Kidney (tissue), 14 donors: ENCODE data around the gene SYN1. TPM values are rescaled to one million over a fixed set of nuclear protein-coding genes. Genes with fewer than 3 reads are reported as not detected.

Experiments used
- DNase-seq, 5 donors: peaks; one replicate each; pipeline ENCODE4 v3.0.0-alpha.2; 2013 to 2020
- FAIRE-seq: peaks from 2 replicates; lab custom pipeline; 2012; peaks lifted over from hg19 to GRCh38; lab: Jason Lieb, UNC
- H3K27ac ChIP-seq, 2 donors: one replicate each; pipeline ENCODE4 v1.7.0; 2013; ENCODE audit warnings: low read depth in 2 of 2, low read length in 2 of 2, inconsistent platforms in 1 of 2
- H3K27me3 ChIP-seq: one replicate; pipeline ENCODE4 v1.7.1; 2013; ENCODE audit warnings: low read length, inconsistent platforms; ENCODE audit not compliant: control insufficient read depth, insufficient read depth
- H3K36me3 ChIP-seq, 3 donors: one replicate each; pipeline versions ENCODE4 v1.7.0 to v1.7.1; 2013; ENCODE audit warnings: low read length in 3 of 3, control low read depth in 1 of 3, inconsistent platforms in 1 of 3; ENCODE audit not compliant: insufficient read depth in 3 of 3, control insufficient read depth in 2 of 3
- H3K4me1 ChIP-seq, 3 donors: one replicate each; pipeline versions ENCODE4 v1.7.0 to v1.7.1; 2013; ENCODE audit warnings: low read length in 3 of 3, inconsistent platforms in 1 of 3, low read depth in 1 of 3; ENCODE audit not compliant: control insufficient read depth in 2 of 3, insufficient read depth in 2 of 3
- H3K4me3 ChIP-seq, 3 donors: one replicate each; pipeline versions ENCODE4 v1.7.0 to v1.8.1; 2013; ENCODE audit warnings: low read length in 3 of 3, control low read depth in 1 of 3, inconsistent platforms in 1 of 3
- H3K9ac ChIP-seq, 3 donors: one replicate each; pipeline versions ENCODE4 v1.7.0 to v1.7.1; 2013; ENCODE audit warnings: low read length in 3 of 3, control low read depth in 1 of 3, inconsistent platforms in 1 of 3
- H3K9me3 ChIP-seq, 3 donors: one replicate each; pipeline versions ENCODE4 v1.7.0 to v1.7.1; 2013; ENCODE audit warnings: low read length in 3 of 3, control low read depth in 1 of 3, inconsistent platforms in 1 of 3; ENCODE audit not compliant: control insufficient read depth in 2 of 3, insufficient read depth in 1 of 3
- intact Hi-C: fragments of 100-400 bp; cut with DNase I; formaldehyde crosslinking; loops from one replicate; pipeline ENCODE4 v1.11.1; 2022
- polyA plus RNA-seq: library from polyadenylated mRNA; stranded (reverse); fragments of 350-450 nt; fragmentation: Illumina TruSeq; extraction: RNeasy Lipid Tissue Mini Kit (QIAGEN cat#74804); gene quantifications from one replicate; pipeline ENCODE4 v1.2.3, GENCODE V29; 2014; ENCODE audit warnings: low read depth, low replicate concordance; ENCODE audit not compliant: insufficient read depth
- total RNA-seq: library from RNA; stranded (reverse); fragmentation: NEBNext Ultra II Directional; extraction: Animal tissue kit (Norgen Biotek cat#: 25700); gene quantifications from one replicate; pipeline ENCODE4 v1.2.1, GENCODE V29; 2021
- TF ChIP-seq, protein P1 (sequence below): IDR thresholded peaks from 3 replicates; pipeline ENCODE4 v1.5.1; 2012; ENCODE audit warnings: mild to moderate bottlenecking, moderate library complexity, borderline replicate concordance; ENCODE audit not compliant: insufficient read depth; ENCODE audit errors: extremely low read depth
- donor health status: control.
- donor health status: control.
- donor health status: control.
- donor health status: control.
- donor health status: control.
- donor health status: DM: yes; HTN: yes; CAD: no.
- donor health status: Normal renal cell carcinoma (clear cell type).

The SYN1 gene
- total and polyA plus RNA-seq, 2 donors from 2014 or later = 0.85 to 0.88 TPM

DNA sequence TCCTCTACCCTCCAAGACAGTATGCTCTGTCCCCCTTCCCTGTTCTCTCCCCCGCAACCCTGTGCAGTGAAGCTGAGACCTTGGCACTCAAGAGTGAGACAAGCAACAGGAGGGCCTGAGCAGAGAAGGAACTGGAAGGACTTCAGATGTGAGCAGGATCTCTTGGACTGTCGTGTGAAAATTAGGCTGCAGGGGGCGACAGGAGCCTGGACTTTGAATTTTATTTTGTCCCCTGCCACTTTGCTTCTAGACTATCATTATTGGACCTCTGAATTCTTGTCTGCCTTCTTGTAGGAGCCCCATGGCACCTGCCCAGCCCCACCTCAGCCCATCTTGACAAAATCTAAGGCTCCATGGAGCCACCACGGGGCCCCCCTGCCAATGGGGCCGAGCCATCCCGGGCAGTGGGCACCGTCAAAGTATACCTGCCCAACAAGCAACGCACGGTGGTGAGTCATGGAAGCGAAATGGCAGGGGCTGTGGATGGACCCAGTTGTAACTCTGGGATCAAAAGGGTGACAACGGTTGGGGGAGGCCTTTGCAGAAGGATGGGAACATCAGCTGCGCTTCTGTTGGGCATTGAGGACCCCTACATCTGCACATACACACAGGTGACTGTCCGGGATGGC is 56.9 kb downstream of the SYN1 start:
- Histone ChIP-seq H3K36me3 (peaks cover 0 to 26% (median 9%) of the 10 kb centered on the region in 3 donors), H3K9ac (no peak overlapping the region), H3K27me3 (no peaks in the 10 kb centered on the region), H3K4me3 (no peak overlapping the region), H3K4me1 (no peaks in the 10 kb centered on the region), H3K9me3 (no peaks in the 10 kb centered on the region), H3K27ac (no peak overlapping the region)
- intact Hi-C loops = no loop called here
- TF ChIP-seq, protein P1, sequence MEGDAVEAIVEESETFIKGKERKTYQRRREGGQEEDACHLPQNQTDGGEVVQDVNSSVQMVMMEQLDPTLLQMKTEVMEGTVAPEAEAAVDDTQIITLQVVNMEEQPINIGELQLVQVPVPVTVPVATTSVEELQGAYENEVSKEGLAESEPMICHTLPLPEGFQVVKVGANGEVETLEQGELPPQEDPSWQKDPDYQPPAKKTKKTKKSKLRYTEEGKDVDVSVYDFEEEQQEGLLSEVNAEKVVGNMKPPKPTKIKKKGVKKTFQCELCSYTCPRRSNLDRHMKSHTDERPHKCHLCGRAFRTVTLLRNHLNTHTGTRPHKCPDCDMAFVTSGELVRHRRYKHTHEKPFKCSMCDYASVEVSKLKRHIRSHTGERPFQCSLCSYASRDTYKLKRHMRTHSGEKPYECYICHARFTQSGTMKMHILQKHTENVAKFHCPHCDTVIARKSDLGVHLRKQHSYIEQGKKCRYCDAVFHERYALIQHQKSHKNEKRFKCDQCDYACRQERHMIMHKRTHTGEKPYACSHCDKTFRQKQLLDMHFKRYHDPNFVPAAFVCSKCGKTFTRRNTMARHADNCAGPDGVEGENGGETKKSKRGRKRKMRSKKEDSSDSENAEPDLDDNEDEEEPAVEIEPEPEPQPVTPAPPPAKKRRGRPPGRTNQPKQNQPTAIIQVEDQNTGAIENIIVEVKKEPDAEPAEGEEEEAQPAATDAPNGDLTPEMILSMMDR = no peak
- DNase-seq (peak in 1 of 5 donors; percentile 22), FAIRE-seq (no peak)

DNA sequence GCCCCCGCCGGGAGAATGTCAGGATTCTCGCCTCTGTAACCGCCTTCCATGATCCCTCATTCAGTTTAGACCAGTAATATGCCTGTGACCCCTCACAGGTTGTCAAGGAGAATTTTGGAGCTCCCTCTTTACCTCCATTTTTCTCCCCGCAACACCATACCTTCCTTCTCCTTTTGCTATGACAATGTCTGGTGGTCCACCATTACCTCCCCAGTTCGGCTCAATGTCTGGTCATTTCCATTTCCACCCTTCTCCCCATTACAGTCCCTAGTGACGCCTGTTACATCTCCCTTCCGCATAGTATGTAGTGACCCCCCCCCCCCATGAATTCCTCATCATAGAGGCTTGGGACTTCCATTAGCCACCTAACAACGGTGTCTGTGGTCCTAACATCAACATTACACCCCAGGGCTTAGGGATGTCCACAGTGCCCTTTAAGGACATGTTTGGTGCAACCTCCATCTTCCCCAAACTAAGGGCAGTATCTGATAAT is 58.0 kb downstream of the SYN1 start:
- intact Hi-C loops = no loop called here
- Histone ChIP-seq H3K27ac (peak overlapping the region; percentile 96 to 99), H3K4me1 (peaks cover 0 to 1% (median 0%) of the 10 kb centered on the region in 3 donors), H3K27me3 (no peaks in the 10 kb centered on the region), H3K9ac (peak overlapping the region; percentile 69 to 78 (median 69)), H3K9me3 (no peaks in the 10 kb centered on the region), H3K36me3 (peaks cover 0 to 17% (median 3%) of the 10 kb centered on the region in 3 donors), H3K4me3 (peak overlapping the region; percentile 85 to 87 (median 87))
- FAIRE-seq = no peak
- TF ChIP-seq, protein P1 = no peak
- no peak for DNase-seq

DNA sequence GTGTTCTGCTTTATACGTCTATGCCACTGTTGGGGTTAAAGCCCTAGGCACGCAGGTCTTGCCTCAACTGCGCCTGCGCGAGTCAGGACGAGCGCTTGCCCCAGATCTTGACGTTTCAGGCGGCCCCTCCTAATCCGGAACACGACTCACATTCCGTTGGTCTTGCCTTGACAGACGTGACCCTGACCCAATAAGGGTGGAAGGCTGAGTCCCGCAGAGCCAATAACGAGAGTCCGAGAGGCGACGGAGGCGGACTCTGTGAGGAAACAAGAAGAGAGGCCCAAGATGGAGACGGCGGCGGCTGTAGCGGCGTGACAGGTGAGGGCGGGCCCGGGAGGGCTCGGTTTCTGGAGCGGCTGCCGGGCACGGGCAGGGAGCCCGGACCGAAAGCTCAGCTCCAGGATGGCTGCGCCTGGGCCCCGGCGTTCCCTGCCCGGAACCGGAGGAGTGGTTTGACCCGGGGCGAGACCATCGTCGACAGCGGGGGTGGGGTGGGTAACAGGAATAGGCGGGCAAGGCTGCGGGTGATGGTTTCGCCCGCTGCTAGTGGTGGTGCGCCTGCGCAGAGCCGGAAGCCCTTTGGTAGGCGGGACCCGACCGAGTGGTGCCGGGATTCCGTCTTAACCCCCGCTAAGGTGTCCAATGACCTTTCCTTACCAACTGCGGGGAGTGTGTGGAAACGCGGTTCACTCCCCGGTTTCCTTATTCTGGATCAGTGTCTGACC is 58.6 kb downstream of the SYN1 start, which contains the start of gene ARAF:
Gene ARAF, plus strand, starts transcription at position 272 of the 725 bp plus-strand sequence. CDS start 1,763 bp downstream, outside the sequence.
- Histone ChIP-seq H3K27me3 (no peaks in the 10 kb centered on the region), H3K4me3 (peak within 1 kb of the TSS; percentile 85 to 87 (median 87)), H3K9ac (peak within 1 kb of the TSS; percentile 69 to 91 (median 78)), H3K36me3 (peaks cover 0 to 17% (median 3%) of the 10 kb centered on the region in 3 donors), H3K4me1 (peaks cover 0 to 5% (median 0%) of the 10 kb centered on the region in 3 donors), H3K9me3 (no peaks in the 10 kb centered on the region), H3K27ac (peak within 1 kb of the TSS; percentile 96 to 99)
- TF ChIP-seq, protein P1 = no peak
- peak; percentile 94 for FAIRE-seq
- DNase-seq = peak; percentile 98 to 100 (median 99)
- intact Hi-C loops = no loop called here
